ENCODE data around the gene PLEKHN1. TPM values are rescaled to one million over a fixed set of nuclear protein-coding genes. Genes with fewer than 3 reads are reported as not detected.

Gene PLEKHN1
- total and polyA plus RNA-seq, 8 donors, result 0.29 to 29.2 (median 1.7) TPM; not detected in 2

- DNase-seq, result no peak
- Histone ChIP-seq H3K4me3 (no peak overlapping the region), H3K9me3 (no peaks in the 10 kb centered on the region), H3K4me1 (peaks cover 30 to 50% (median 36%) of the 10 kb centered on the region in 4 donors), H3K36me3 (no peaks in the 10 kb centered on the region), H3K27me3 (peaks cover 0 to 91% (median 34%) of the 10 kb centered on the region in 3 donors), H3K27ac (no peak overlapping the region)
- intact Hi-C loops (cut with DNase I; ENCODE audit: low total_unique reads), result no loop called here
- 65 to 83% (median 71%) methylated on average over 40 of the region's 40 CpGs for WGBS, 5 donors
- TF ChIP-seq POLR2AphosphoS5 (IDR thresholded peaks at IDR 0.05) (no peak), CTCF (IDR thresholded peaks at IDR 0.05) (no peak), POLR2A (IDR thresholded peaks at IDR 0.05) (no peak), EP300 (IDR thresholded peaks at IDR 0.05) (no peak)
These were observed 37.2 kb upstream of the PLEKHN1 start for GRCh38 chr1:928825-929661.

GRCh38 chr1:929712-930632 is 36.3 kb upstream of the PLEKHN1 start:
- TF ChIP-seq EP300 (IDR thresholded peaks at IDR 0.05) (no peak), POLR2AphosphoS5 (IDR thresholded peaks at IDR 0.05) (no peak), POLR2A (IDR thresholded peaks at IDR 0.05) (no peak), CTCF (IDR thresholded peaks at IDR 0.05) (no peak)
- Histone ChIP-seq H3K36me3 (no peaks in the 10 kb centered on the region), H3K4me1 (peaks cover 21 to 43% (median 31%) of the 10 kb centered on the region in 4 donors), H3K27me3 (peaks cover 0 to 85% (median 27%) of the 10 kb centered on the region in 3 donors), H3K27ac (no peak overlapping the region), H3K4me3 (no peak overlapping the region), H3K9me3 (no peaks in the 10 kb centered on the region)
- DNase-seq, result no peak
- intact Hi-C loops (cut with DNase I; ENCODE audit: low total_unique reads), result no loop called here
- 82 to 89% (median 87%) methylated on average over 34 to 40 of the region's 40 CpGs for WGBS, 5 donors

DNA sequence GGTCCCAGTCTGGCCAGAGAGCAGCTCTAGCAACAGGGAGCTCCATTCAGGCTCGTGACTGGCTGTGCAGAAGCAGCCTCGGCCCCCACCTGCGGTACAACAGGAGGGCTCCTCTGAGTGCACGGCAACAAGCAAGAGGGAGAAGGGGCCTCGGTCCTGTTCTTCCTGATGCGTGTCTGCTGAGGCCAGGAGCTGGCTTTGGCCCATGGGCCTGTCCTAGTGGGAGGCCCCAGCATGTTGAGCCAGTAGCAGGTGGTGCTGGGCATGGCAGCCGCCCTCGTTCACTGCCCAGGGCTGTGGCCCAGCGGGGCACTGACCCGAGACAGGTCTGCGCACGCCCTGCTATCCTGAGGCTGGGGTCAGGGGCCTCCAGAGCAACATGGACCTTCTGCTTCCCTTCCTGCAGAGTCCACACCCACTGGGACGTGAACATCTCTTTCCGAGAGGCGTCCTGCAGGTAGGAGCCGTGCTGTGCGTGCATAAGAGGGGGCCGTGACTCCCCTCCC is 35.6 kb upstream of the PLEKHN1 start:
- Histone ChIP-seq H3K36me3 (no peaks in the 10 kb centered on the region), H3K4me3 (no peak overlapping the region), H3K9me3 (no peaks in the 10 kb centered on the region), H3K27ac (no peak overlapping the region), H3K4me1 (peaks cover 22 to 43% (median 32%) of the 10 kb centered on the region in 4 donors), H3K27me3 (peaks cover 0 to 85% (median 27%) of the 10 kb centered on the region in 3 donors)
- WGBS, 5 donors, result 63 to 76% (median 72%) methylated on average over 17 to 18 of the region's 18 CpGs; no CpG with 5 or more reads in 1 of the 5 donors
- no peak for DNase-seq
- TF ChIP-seq CTCF (IDR thresholded peaks at IDR 0.05) (no peak), EP300 (IDR thresholded peaks at IDR 0.05) (no peak), POLR2A (IDR thresholded peaks at IDR 0.05) (no peak), POLR2AphosphoS5 (IDR thresholded peaks at IDR 0.05) (no peak)
- intact Hi-C loops (cut with DNase I; ENCODE audit: low total_unique reads), result no loop called here
